ENCODE measurements around the gene AHCTF1.

- TF ChIP-seq EP300 (IDR thresholded peaks at IDR 0.05; ENCODE audit: borderline replicate concordance) (no peak), RAD21 (IDR thresholded peaks at IDR 0.05; ENCODE audit: low read depth) (no peak), REST (IDR thresholded peaks at IDR 0.05; ENCODE audit: low read depth) (no peak)
Measured at GRCh38 chr1:246824541-246824940, 107.2 kb downstream of the AHCTF1 start.

All from Ishikawa (cell line).